ENCODE measurements around the gene FMN1. TPM values are rescaled to one million over a fixed set of nuclear protein-coding genes. Genes with fewer than 3 reads are reported as not detected.

The FMN1 gene
- total and polyA plus RNA-seq, 10 of the 15 experiments (the other 5 are each of a cell fraction or from before 2014, with no cell fraction given): 0.05 to 0.16 (median 0.08) TPM; not detected in 4

DNA sequence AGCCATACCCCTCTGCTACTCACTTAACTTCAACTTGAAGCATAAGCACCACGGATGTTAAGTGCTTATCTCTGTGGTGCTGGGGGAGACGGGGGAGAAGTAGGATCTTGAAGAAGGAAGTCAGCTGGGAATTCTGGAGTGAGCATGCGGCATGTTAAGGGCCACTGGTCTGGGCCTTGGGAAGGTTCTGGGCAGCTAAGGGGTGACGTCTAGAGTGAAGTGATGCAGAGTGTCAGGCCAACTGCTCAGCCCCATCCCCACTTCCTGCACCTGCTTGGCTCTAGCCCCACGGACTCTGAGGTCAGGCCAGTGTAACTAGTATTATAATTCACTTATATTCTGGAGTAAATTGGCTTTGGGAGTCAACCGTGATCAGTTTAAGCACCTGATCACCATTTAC lies 228.6 kb downstream of the FMN1 start (continued):
- TF ChIP-seq NFXL1 (IDR thresholded peaks at IDR 0.05; ENCODE audit: borderline replicate concordance): no peak
- TF ChIP-seq, protein P1, sequence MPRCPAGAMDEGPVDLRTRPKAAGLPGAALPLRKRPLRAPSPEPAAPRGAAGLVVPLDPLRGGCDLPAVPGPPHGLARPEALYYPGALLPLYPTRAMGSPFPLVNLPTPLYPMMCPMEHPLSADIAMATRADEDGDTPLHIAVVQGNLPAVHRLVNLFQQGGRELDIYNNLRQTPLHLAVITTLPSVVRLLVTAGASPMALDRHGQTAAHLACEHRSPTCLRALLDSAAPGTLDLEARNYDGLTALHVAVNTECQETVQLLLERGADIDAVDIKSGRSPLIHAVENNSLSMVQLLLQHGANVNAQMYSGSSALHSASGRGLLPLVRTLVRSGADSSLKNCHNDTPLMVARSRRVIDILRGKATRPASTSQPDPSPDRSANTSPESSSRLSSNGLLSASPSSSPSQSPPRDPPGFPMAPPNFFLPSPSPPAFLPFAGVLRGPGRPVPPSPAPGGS (IDR thresholded peaks at IDR 0.05; ENCODE audit: borderline replicate concordance, insufficient read depth, low read depth, low read length, poor library complexity, severe bottlenecking): no peak

DNA sequence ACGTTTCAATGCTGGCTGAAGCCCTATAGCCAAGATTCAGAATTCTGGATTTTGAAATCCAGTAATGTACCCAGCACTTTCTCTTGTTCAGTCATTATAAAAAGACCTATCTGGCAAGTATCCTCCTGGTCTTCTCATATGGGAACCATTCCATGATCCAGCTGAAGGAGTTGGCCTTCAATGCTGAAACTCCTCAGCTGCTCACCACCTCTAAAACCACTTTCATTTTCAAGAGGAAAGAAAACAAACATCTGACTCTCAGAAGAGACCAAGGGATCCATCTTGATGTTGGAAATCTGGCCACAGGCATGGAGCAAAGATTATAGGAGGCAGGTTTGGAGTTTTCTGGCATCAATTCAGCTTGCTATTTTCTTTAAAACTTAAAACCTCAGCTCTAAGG lies 235.4 kb downstream of the FMN1 start:
- Histone ChIP-seq H3K36me3 (ENCODE audit: control insufficient read depth in 2 of 2, insufficient read depth in 2 of 2, low read length in 1 of 2) (no peaks in the 10 kb centered on the region), H3K4me1 (ENCODE audit: control insufficient read depth, insufficient read depth, low read length) (no peaks in the 10 kb centered on the region), H3K4me3 (no peak overlapping the region), H4K20me1 (ENCODE audit: control insufficient read depth, insufficient read depth) (no peaks in the 10 kb centered on the region), H2AFZ (ENCODE audit: control insufficient read depth, low read depth, low read length) (no peak overlapping the region), H3K9ac (ENCODE audit: control insufficient read depth, insufficient read depth, low read length) (no peak overlapping the region), H3K4me2 (ENCODE audit: control insufficient read depth, insufficient read depth) (no peak overlapping the region; the same call in 1 of the 2 replicates), H3K27me3 (replicated peaks in 1 of 2; ENCODE audit: control insufficient read depth in 2 of 2, insufficient read depth in 2 of 2, low read length in 1 of 2) (no peaks in the 10 kb centered on the region), H3K9me3 (replicated peaks; ENCODE audit: control insufficient read depth, insufficient read depth, low read length) (no peaks in the 10 kb centered on the region; the same call in 2 of the 3 replicates), H3K27ac (ENCODE audit: control insufficient read depth, insufficient read depth) (no peak overlapping the region), H3K79me2 (ENCODE audit: control insufficient read depth, insufficient read depth, low read length) (no peaks in the 10 kb centered on the region)
- ChIA-PET SMC1A (ENCODE audit: uncharacterized antibody, unreplicated experiment) (interaction anchor here (0.9 to 4.5 kb wide), 6 partner anchors 15 to 296 kb away, joined by 3 to 44 read pairs (median 3); no protein-coding TSS in a partner anchor), CTCF (interaction anchor here (1.3 to 8.1 kb wide), 3 partner anchors 23 to 293 kb away, joined by 5 to 119 read pairs (median 6); no protein-coding TSS in a partner anchor), POLR2A (no interaction called here), RAD21 (ENCODE audit: unreplicated experiment) (interaction anchor here (2.3 kb wide), 1 partner anchor 115 kb away, joined by 21 read pairs; no protein-coding TSS in a partner anchor)
- BruUV-seq (replicated peaks): no TSS peak
- no peak for ATAC-seq
- TF ChIP-seq EP300 (IDR thresholded peaks at IDR 0.05; ENCODE audit: borderline replicate concordance in 1 of 2, control insufficient read depth in 1 of 2, low read depth in 2 of 2, low read length in 2 of 2) (no peak), NFIC (IDR thresholded peaks at IDR 0.05; ENCODE audit: low read depth, low read length) (no peak), SP1 (IDR thresholded peaks at IDR 0.05; ENCODE audit: low read depth, low read length) (no peak), JUNB (IDR thresholded peaks at IDR 0.05) (no peak), POLR2A (IDR thresholded peaks at IDR 0.05; ENCODE audit: low read depth, low read length) (no peak), MEF2A (IDR thresholded peaks at IDR 0.05; ENCODE audit: insufficient read depth, low read depth, low read length) (no peak), ESRRA (IDR thresholded peaks at IDR 0.05; ENCODE audit: low read length) (no peak), ZSCAN29 (IDR thresholded peaks at IDR 0.05) (no peak), ZNF274 (IDR thresholded peaks at IDR 0.05; ENCODE audit: insufficient read depth, insufficient read length) (no peak)
- TF ChIP-seq, protein P2, sequence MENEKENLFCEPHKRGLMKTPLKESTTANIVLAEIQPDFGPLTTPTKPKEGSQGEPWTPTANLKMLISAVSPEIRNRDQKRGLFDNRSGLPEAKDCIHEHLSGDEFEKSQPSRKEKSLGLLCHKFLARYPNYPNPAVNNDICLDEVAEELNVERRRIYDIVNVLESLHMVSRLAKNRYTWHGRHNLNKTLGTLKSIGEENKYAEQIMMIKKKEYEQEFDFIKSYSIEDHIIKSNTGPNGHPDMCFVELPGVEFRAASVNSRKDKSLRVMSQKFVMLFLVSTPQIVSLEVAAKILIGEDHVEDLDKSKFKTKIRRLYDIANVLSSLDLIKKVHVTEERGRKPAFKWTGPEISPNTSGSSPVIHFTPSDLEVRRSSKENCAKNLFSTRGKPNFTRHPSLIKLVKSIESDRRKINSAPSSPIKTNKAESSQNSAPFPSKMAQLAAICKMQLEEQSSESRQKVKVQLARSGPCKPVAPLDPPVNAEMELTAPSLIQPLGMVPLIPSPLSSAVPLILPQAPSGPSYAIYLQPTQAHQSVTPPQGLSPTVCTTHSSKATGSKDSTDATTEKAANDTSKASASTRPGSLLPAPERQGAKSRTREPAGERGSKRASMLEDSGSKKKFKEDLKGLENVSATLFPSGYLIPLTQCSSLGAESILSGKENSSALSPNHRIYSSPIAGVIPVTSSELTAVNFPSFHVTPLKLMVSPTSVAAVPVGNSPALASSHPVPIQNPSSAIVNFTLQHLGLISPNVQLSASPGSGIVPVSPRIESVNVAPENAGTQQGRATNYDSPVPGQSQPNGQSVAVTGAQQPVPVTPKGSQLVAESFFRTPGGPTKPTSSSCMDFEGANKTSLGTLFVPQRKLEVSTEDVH (IDR thresholded peaks at IDR 0.05; ENCODE audit: low read depth, partially characterized antibody): no peak
- WGBS (ENCODE audit: insufficient coverage, insufficient replicate concordance, low lambda C conversion rate, missing lambda C conversion rate): 13% methylated on average over 1 of the region's 1 CpG
- DNase-seq (ENCODE audit: low read depth, low spot score): no peak
- in situ Hi-C loops (cut with MboI) (loop anchor here (10.0 kb wide), 1 partner anchor 294 kb away; no protein-coding TSS in a partner anchor), intact Hi-C loops (cut with micrococcal nuclease; ENCODE audit: unreplicated experiment) (no loop called here)
- no peak for FAIRE-seq

Data from GM12878 (cell line).